ENCODE results near the gene GNA12. TPM values are rescaled to one million over a fixed set of nuclear protein-coding genes. Genes with fewer than 3 reads are reported as not detected.
"Not testable (repeated sequence)": the region's sequence is repeated elsewhere in the genome, so short reads cannot be mapped to it uniquely, and the experiment has no call there.

The GNA12 gene
- total RNA-seq, 1 donor from 2014 or later = 46.7 TPM

- intact Hi-C loops (cut with DNase I) = no loop called here
Observed at GRCh38 chr7:2680792-2681490, 163.2 kb downstream of the GNA12 start.

GRCh38 chr7:2680256-2680655, 163.9 kb downstream of the GNA12 start:
- no peak for DNase-seq (ENCODE audit: low spot score)
- ATAC-seq = no peak
- intact Hi-C loops (cut with DNase I) = no loop called here

More at GRCh38 chr7:2680792-2681490, 163.2 kb downstream of the GNA12 start:
- DNase-seq (ENCODE audit: low spot score) = peak; percentile 92
- ATAC-seq = peak; percentile 88

GRCh38 chr7:2679135-2680127, 164.7 kb downstream of the GNA12 start:
- intact Hi-C loops (cut with DNase I); DNase-seq (ENCODE audit: low spot score); ATAC-seq: not testable (repeated sequence)

- DNase-seq (ENCODE audit: low spot score); ATAC-seq; intact Hi-C loops (cut with DNase I): not testable (repeated sequence)
Observed at GRCh38 chr7:2678454-2678853, 165.7 kb downstream of the GNA12 start.

Other genes starting within 250 kb of the GNA12 start
- gene TTYH3, start 212.3 kb downstream of the GNA12 start, total RNA-seq = 38.6 TPM
- 0.31 TPM for gene AMZ1, start 156.1 kb downstream of the GNA12 start, total RNA-seq
- 3.9 TPM for gene CARD11, start 199.6 kb upstream of the GNA12 start, total RNA-seq